ENCODE data around the gene ANAPC4. TPM values are rescaled to one million over a fixed set of nuclear protein-coding genes. Genes with fewer than 3 reads are reported as not detected.

Gene ANAPC4
- total and polyA plus RNA-seq, 2 of the 13 experiments (the other 11 are each of a cell fraction or from before 2014, with no cell fraction given) = 14.5 to 30.2 TPM

- TF ChIP-seq NKX3-1 (CRISPR knock-in tag; IDR thresholded peaks at IDR 0.05) (no peak), ZNF547 (CRISPR knock-in tag; IDR thresholded peaks at IDR 0.05) (no peak), RARG (CRISPR knock-in tag; IDR thresholded peaks at IDR 0.05; ENCODE audit: low read depth) (no peak), SMC3 (IDR thresholded peaks at IDR 0.05; ENCODE audit: low read length) (peak; percentile 84), STAG1 (CRISPR knock-in tag; IDR thresholded peaks at IDR 0.05) (peak; percentile 87), MED1 (CRISPR knock-in tag; IDR thresholded peaks at IDR 0.05) (no peak), ZFP1 (CRISPR knock-in tag; IDR thresholded peaks at IDR 0.05) (no peak), CHD4 (IDR thresholded peaks at IDR 0.05; ENCODE audit: borderline replicate concordance, low read length) (no peak), TEAD3 (CRISPR knock-in tag; optimal IDR thresholded peaks at IDR 0.05; ENCODE audit: borderline replicate concordance) (peak; percentile 29), NBN (conservative IDR thresholded peaks at IDR 0.05) (no peak), SNAPC5 (CRISPR knock-in tag; IDR thresholded peaks at IDR 0.05; ENCODE audit: borderline replicate concordance) (no peak), TCF7 (IDR thresholded peaks at IDR 0.05; ENCODE audit: low read depth) (no peak), PHF8 (CRISPR knock-in tag; IDR thresholded peaks at IDR 0.05) (no peak), YEATS2 (CRISPR knock-in tag; IDR thresholded peaks at IDR 0.05; ENCODE audit: borderline replicate concordance) (no peak), NCOA5 (CRISPR knock-in tag; IDR thresholded peaks at IDR 0.05) (no peak), GTF3A (CRISPR knock-in tag; conservative IDR thresholded peaks at IDR 0.05) (no peak), ZMYM4 (CRISPR knock-in tag; IDR thresholded peaks at IDR 0.05) (no peak), ZNF354B (CRISPR knock-in tag; IDR thresholded peaks at IDR 0.05) (no peak)
Observed at GRCh38 chr4:25441519-25442117, 64.6 kb downstream of the ANAPC4 start (continued).

- no peak overlapping the region for H3K4me3 ChIP-seq (replicated peaks in 1 of 3; ENCODE audit: insufficient read depth in 1 of 3, low read depth in 2 of 3, low read length in 3 of 3)
- no peaks in the 10 kb centered on the region for H3K79me2 ChIP-seq (ENCODE audit: insufficient read depth, low read length)
- H3K27ac ChIP-seq (ENCODE audit: extremely low read length, insufficient read depth, low read length) = no peak overlapping the region
- H4K20me1 ChIP-seq (ENCODE audit: insufficient read depth, low read length) = no peaks in the 10 kb centered on the region
- no TSS peak for BruUV-seq (replicated peaks)
- H3K36me3 ChIP-seq (replicated peaks in 1 of 2; ENCODE audit: control insufficient read depth in 1 of 2, insufficient read depth in 2 of 2, low read length in 2 of 2) = no peaks in the 10 kb centered on the region
- 56% methylated on average over 9 of the region's 9 CpGs for WGBS (ENCODE audit: low lambda C conversion rate)
- CTCF ChIA-PET (ENCODE audit: low intra/inter-chr PET ratio, low total read pairs) = no interaction called here
- intact Hi-C loops (cut with micrococcal nuclease; ENCODE audit: unreplicated experiment) (no loop called here), in situ Hi-C loops (cut with HindIII; ENCODE audit: extremely low pct_ligation_motif_present, low pct_unique_long_range_greater_than_20kb) (loop anchor here (5.0 kb wide), 1 partner anchor 324 kb away; no protein-coding TSS in a partner anchor)
- POLR2A ChIA-PET = no interaction called here
- no peak for DNase-seq (ENCODE audit: low spot score)
- H2AFZ ChIP-seq (ENCODE audit: low read length) = no peak overlapping the region
- H3K9me3 ChIP-seq (ENCODE audit: low read length) = no peaks in the 10 kb centered on the region
- no peak for FAIRE-seq
- ATAC-seq = no peak
- H3K27me3 ChIP-seq (ENCODE audit: control insufficient read depth in 1 of 2, insufficient read depth in 2 of 2, low read length in 2 of 2) = no peaks in the 10 kb centered on the region
- H3K4me2 ChIP-seq (ENCODE audit: low read depth, low read length) = no peak overlapping the region
- H3K4me1 ChIP-seq (ENCODE audit: insufficient read depth, low read length) = no peaks in the 10 kb centered on the region
- H3K9ac ChIP-seq (ENCODE audit: insufficient read depth, low read depth, low read length) = no peak overlapping the region
- TF ChIP-seq ARNT (IDR thresholded peaks at IDR 0.05) (no peak), HMG20B (CRISPR knock-in tag; conservative IDR thresholded peaks at IDR 0.05) (no peak), KDM6A (CRISPR knock-in tag; IDR thresholded peaks at IDR 0.05; ENCODE audit: low read depth) (no peak), GTF2F1 (IDR thresholded peaks at IDR 0.05; ENCODE audit: low read length) (no peak), FOXO4 (CRISPR knock-in tag; conservative IDR thresholded peaks at IDR 0.05) (no peak), PRDM10 (CRISPR knock-in tag; IDR thresholded peaks at IDR 0.05; ENCODE audit: low read depth) (no peak)
Observed at GRCh38 chr4:25442863-25443307, 65.8 kb downstream of the ANAPC4 start.
